RWPE1 (cell line): ENCODE measurements around the gene PLCH2.

Experiments
- CTCF ChIA-PET: fragments of 350-600 bp; sonication (Branson Sonifier 250); formaldehyde crosslinking; extraction: SDS; loops from one replicate; lab custom pipeline; 2021; lab: Yijun Ruan, JAX
- POLR2A ChIA-PET: fragments of 400-600 bp; formaldehyde crosslinking; extraction: SDS; loops from one replicate; lab custom pipeline; 2020; ENCODE audit warnings: antibody characterized with exemption; ENCODE audit not compliant: low non-redundant PET; lab: Yijun Ruan, JAX
- DNase-seq: peaks from one replicate; pipeline ENCODE4 v3.0.0; 2012; ENCODE audit warnings: low spot score
- H3K27ac ChIP-seq: fragments of 450-650 bp; 2 replicates; pipeline ENCODE4 v1.5.1; 2017
- CTCF ChIP-seq: fragments of 450-650 bp; conservative IDR thresholded peaks from 2 replicates; pipeline ENCODE4 v1.5.1; 2017; ENCODE audit warnings: low read depth, mild to moderate bottlenecking

PLCH2 gene

GRCh38 chr1:2527556-2527860, 51.4 kb downstream of the PLCH2 start:
- ChIA-PET POLR2A (no interaction called here), CTCF (interaction anchor here (0.9 to 1.0 kb wide), 2 partner anchors 8 to 21 kb away, joined by 3 to 5 read pairs; no protein-coding TSS in a partner anchor)
- no peak for DNase-seq
- H3K27ac ChIP-seq = peak overlapping the region; percentile 93
- no peak for TF ChIP-seq CTCF

- ChIA-PET POLR2A (no interaction called here), CTCF (interaction anchor here (0.9 kb wide), 1 partner anchor 20 kb away, joined by 5 read pairs; no protein-coding TSS in a partner anchor)
- no peak for TF ChIP-seq CTCF
- H3K27ac ChIP-seq = peak overlapping the region; percentile 93
- no peak for DNase-seq
These were observed 51.9 kb downstream of the PLCH2 start for GRCh38 chr1:2528016-2528415.

DNA sequence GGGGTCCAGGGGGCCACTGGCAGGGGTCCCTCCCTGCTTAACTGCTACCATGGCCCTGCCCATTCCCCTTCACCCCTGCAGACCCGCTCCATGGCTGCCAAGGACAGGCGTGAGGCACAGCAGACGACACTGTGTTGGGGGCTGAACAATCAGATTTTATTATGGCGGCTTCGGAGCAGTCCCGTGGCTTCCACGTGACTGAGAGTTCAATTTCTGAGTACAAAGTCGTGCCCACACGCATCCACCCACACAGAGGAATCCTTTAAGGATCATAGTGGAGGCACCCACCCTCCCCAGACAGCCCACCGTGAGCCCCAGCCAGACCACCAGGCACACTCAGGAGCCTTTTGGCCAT, 52.5 kb downstream of the PLCH2 start:
- CTCF ChIA-PET = interaction anchor here (0.7 kb wide), 2 partner anchors 23 to 36 kb away, joined by 3 read pairs; no protein-coding TSS in a partner anchor
- POLR2A ChIA-PET = no interaction called here
- no peak for DNase-seq
- TF ChIP-seq CTCF = no peak
- peak overlapping the region; percentile 93 for H3K27ac ChIP-seq

- DNase-seq = no peak
- no peak for TF ChIP-seq CTCF
- peak overlapping the region; percentile 93; the same call in 1 of the 2 replicates for H3K27ac ChIP-seq
- ChIA-PET POLR2A (no interaction called here), CTCF (interaction anchor here (0.7 to 1.2 kb wide), 6 partner anchors 18 to 273 kb away, joined by 3 to 4 read pairs (median 3); no protein-coding TSS in a partner anchor)
These were observed 53.1 kb downstream of the PLCH2 start for GRCh38 chr1:2528966-2529783.

DNA sequence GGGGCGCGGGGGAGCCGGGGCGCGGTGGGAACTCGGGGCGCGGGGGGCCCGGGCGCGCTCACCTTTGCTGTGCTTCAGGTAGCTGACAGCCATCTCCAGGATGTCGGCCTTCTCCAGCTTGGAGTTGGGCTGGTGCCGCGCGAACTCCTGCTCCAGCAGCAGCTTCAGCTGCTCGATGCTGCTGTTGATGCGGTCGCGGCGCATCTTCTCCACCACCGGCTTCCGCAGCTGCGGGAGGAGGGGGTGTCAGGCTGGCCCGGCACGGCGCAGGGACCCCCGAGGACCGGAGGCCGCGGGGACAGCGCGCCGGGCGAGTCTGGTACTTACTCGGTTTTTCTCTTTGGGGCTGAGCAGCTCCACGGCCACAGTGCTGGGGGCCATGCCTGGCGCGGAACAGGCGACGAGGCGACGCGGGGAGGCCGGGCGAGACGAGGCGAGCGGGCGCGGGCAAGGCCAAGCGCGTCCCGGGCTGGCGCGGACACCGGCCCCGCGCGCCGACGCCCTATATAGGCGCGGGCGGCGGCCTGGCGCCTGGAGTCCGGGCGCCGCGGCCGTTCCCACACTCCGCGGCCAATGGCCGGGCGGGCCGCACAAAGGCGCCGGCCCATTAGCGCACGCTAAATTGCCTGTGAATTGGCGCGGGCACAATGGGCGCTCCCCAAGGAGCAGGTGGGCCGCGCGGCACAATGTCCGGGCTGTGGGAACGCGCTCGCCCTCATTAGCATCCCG, 53.9 kb downstream of the PLCH2 start, which contains the start of gene HES5:
TSS of gene HES5 (minus strand) at position 480 of the 729 bp plus-strand sequence. CDS start at position 381, 99 bp downstream.
- CTCF ChIA-PET = interaction anchor here (0.7 to 1.2 kb wide), 3 partner anchors 17 to 273 kb away, joined by 3 to 4 read pairs (median 4); no protein-coding TSS in a partner anchor
- no peak for TF ChIP-seq CTCF
- POLR2A ChIA-PET = no interaction called here
- peak within 1 kb of the TSS; percentile 93 for H3K27ac ChIP-seq
- no peak for DNase-seq
